Mammary epithelial cell (primary cell): ENCODE data around the gene ZFR.

Experiments
- EZH2 ChIP-seq: IDR thresholded peaks from 2 replicates; pipeline ENCODE4 v1.6.1; 2012; ENCODE audit warnings: low read length, inconsistent platforms, borderline replicate concordance
- TF ChIP-seq, protein P1 (sequence below), 2 donors: IDR thresholded peaks in 1 of 2; conservative IDR thresholded peaks in 1 of 2; 2 replicates each; pipeline ENCODE4 v1.5.1; 2011 to 2012; ENCODE audit warnings: inconsistent platforms in 2 of 2, low read length in 2 of 2, mild to moderate bottlenecking in 2 of 2, control low read depth in 1 of 2, low read depth in 1 of 2; ENCODE audit not compliant: insufficient read depth in 1 of 2; ENCODE audit errors: extremely low read depth in 1 of 2

DNA sequence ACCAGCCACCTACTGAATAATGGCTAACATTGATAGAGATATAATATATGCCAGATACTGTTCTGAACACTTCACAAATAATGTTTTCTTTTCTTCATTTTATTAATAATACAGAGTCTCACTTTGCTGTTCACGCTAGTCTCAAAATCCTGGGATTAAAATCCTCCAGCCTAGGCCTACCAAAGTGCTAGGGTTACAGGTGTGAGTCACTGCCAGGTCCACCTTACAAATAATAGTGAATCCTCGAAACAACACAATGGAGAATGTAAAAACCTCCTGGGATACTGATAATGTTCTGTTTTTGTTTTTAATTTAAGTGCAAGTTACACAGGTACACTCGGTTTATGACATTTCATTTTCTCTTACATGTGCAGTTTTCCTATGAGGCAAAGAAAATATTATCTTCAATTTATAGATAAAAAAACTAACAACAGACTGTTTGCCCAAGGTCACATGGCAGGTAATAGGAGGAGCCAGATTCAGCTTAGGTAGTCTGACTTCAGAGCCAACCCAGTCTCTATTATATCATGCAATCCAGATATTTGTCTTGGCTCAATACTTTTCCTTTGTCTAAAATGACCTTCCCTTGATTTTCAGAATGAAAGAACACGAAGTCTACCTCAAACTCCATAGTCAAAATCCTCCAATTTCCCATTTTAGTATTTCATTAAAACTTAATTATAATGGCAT lies 7.8 kb downstream of the ZFR start:
- TF ChIP-seq, protein P1, sequence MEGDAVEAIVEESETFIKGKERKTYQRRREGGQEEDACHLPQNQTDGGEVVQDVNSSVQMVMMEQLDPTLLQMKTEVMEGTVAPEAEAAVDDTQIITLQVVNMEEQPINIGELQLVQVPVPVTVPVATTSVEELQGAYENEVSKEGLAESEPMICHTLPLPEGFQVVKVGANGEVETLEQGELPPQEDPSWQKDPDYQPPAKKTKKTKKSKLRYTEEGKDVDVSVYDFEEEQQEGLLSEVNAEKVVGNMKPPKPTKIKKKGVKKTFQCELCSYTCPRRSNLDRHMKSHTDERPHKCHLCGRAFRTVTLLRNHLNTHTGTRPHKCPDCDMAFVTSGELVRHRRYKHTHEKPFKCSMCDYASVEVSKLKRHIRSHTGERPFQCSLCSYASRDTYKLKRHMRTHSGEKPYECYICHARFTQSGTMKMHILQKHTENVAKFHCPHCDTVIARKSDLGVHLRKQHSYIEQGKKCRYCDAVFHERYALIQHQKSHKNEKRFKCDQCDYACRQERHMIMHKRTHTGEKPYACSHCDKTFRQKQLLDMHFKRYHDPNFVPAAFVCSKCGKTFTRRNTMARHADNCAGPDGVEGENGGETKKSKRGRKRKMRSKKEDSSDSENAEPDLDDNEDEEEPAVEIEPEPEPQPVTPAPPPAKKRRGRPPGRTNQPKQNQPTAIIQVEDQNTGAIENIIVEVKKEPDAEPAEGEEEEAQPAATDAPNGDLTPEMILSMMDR (conservative IDR thresholded peaks at IDR 0.05 in 1 of 2, IDR thresholded peaks at IDR 0.05 in 1 of 2; ENCODE audit: extremely low read depth in 1 of 2, insufficient read depth in 1 of 2, low read depth in 1 of 2, low read length in 2 of 2) = no peak
- TF ChIP-seq EZH2 = no peak
